Measurements from ENCODE around the gene WNT1. TPM values are rescaled to one million over a fixed set of nuclear protein-coding genes. Genes with fewer than 3 reads are reported as not detected.

The WNT1 gene
- total and polyA plus RNA-seq, 2 of the 4 experiments (the other 2 are of a cell fraction), result not detected

DNA sequence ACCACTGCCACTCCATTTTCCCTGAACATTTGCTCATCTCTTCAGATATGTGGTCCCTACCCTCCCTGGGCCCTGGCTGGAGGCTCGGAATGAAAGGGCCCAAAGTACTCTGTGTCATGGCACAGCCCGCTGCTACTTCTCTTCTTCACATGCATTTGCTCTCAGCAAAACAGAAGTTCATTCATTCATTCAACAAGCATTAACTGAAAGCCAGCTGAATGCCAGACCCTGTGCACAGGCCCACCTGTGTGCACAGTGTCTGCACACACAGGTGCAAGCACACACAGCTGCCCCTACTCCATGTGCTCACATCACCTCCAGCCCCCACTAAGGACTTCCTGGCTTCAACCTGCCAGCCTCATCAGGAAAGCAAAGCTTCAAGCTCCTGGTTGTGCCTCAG lies 7.8 kb downstream of the WNT1 start:
- intact Hi-C loops (cut with micrococcal nuclease), result no loop called here
- POLR2A ChIA-PET (ENCODE audit: unreplicated experiment), result no interaction called here
- H3K27ac ChIP-seq (ENCODE audit: insufficient read depth, low read length), result no peak overlapping the region

More for the DNA sequence above, 7.8 kb downstream of the WNT1 start:
- BruUV-seq (replicated peaks), result no TSS peak
- WGBS, 2 experiments (ENCODE audit: extremely low coverage in 2 of 2, insufficient read length in 1 of 2), result 53% methylated on average over 2 of the region's 2 CpGs; no CpG with 5 or more reads in 1 of the 2 experiments
- H3K4me3 ChIP-seq (ENCODE audit: insufficient read depth, low read depth, low read length), result no peak overlapping the region
- no peak overlapping the region for H4K91ac ChIP-seq (ENCODE audit: insufficient read depth, low read depth, low read length)
- CTCF ChIA-PET, result no interaction called here
- no peak overlapping the region for H2AK5ac ChIP-seq (ENCODE audit: low read depth, low read length)
- no peak overlapping the region for H3K4ac ChIP-seq (ENCODE audit: low read depth, low read length)
- H3K9me3 ChIP-seq (ENCODE audit: control insufficient read depth, insufficient read depth, low read length), result no peaks in the 10 kb centered on the region
- H3K9me1 ChIP-seq (ENCODE audit: insufficient read depth, low read length), result no peaks in the 10 kb centered on the region; the same call in 1 of the 2 replicates
- H3K4me1 ChIP-seq (ENCODE audit: control insufficient read depth, insufficient read depth, low read length), result no peaks in the 10 kb centered on the region
- peaks cover 88% of the 10 kb centered on the region for H3K27me3 ChIP-seq (ENCODE audit: control insufficient read depth, insufficient read depth, low read length)
- H2BK15ac ChIP-seq (ENCODE audit: low read depth, low read length), result no peak overlapping the region
- H4K8ac ChIP-seq (ENCODE audit: low read depth in 2 of 2, low read length in 2 of 2), result no peak overlapping the region
- no peak overlapping the region for H2BK5ac ChIP-seq (ENCODE audit: low read depth, low read length, poor library complexity, severe bottlenecking)
- H3K36me3 ChIP-seq (ENCODE audit: control insufficient read depth, insufficient read depth, low read length), result no peaks in the 10 kb centered on the region
- H2AFZ ChIP-seq (replicated peaks; ENCODE audit: low read length, poor library complexity), result no peak overlapping the region
- no peak overlapping the region for H3K14ac ChIP-seq (replicated peaks; ENCODE audit: low read depth, low read length)
- H3K79me1 ChIP-seq (ENCODE audit: low read depth in 1 of 2, low read length in 2 of 2), result no peaks in the 10 kb centered on the region
- H4K5ac ChIP-seq (ENCODE audit: low read depth, low read length), result no peak overlapping the region
- H3K4me2 ChIP-seq (ENCODE audit: low read depth, low read length), result no peak overlapping the region
- no peak overlapping the region for H2BK120ac ChIP-seq (ENCODE audit: low read depth, low read length)
- H3K9ac ChIP-seq (ENCODE audit: low read depth, low read length), result no peak overlapping the region
- no peak overlapping the region for H2AK9ac ChIP-seq (replicated peaks; ENCODE audit: low read depth, low read length, poor library complexity)
- no peak for TF ChIP-seq CHD1 (IDR thresholded peaks at IDR 0.05; ENCODE audit: low read depth, low read length)
- no peak for TF ChIP-seq RFX5 (IDR thresholded peaks at IDR 0.05; ENCODE audit: low read depth, low read length)
- TF ChIP-seq MXI1 (IDR thresholded peaks at IDR 0.05; ENCODE audit: borderline replicate concordance, low read depth, low read length), result no peak
- dilution Hi-C loops (cut with HindIII; ENCODE audit: low sequenced_read_pairs, unreplicated experiment) (no loop called here), in situ Hi-C loops (cut with MboI; ENCODE audit: low sequenced_read_pairs) (no loop called here)
- H2BK20ac ChIP-seq (ENCODE audit: low read depth, low read length), result no peak overlapping the region
- no peak overlapping the region for H3K23ac ChIP-seq (ENCODE audit: low read depth, low read length)
- no peak overlapping the region for H3K18ac ChIP-seq (ENCODE audit: low read depth, low read length)
- DNase-seq, result no peak
- ATAC-seq (ENCODE audit: low read depth), result no peak
- H3K56ac ChIP-seq (ENCODE audit: extremely low read depth, insufficient read depth, low read length), result no peak overlapping the region
- no peaks in the 10 kb centered on the region for H4K20me1 ChIP-seq (ENCODE audit: insufficient read depth, low read length)

All from IMR-90 (cell line).